Urothelium cell line (cell line): ENCODE results near the gene UQCRC2.
"Not testable (repeated sequence)": the region's sequence is repeated elsewhere in the genome, so short reads cannot be mapped to it uniquely, and the experiment has no call there.

Experiments used
- DNase-seq: peaks from one replicate; pipeline ENCODE4 v3.0.0; 2011; ENCODE audit warnings: low spot score, mixed read lengths
- FAIRE-seq: peaks from 2 replicates; lab custom pipeline; 2011; peaks lifted over from hg19 to GRCh38; lab: Jason Lieb, UNC

UQCRC2 gene

GRCh38 chr16:21980032-21980431, 26.9 kb downstream of the UQCRC2 start:
- no peak for DNase-seq
- FAIRE-seq = no peak

- FAIRE-seq (no peak), DNase-seq (no peak)
These were observed 28.9 kb downstream of the UQCRC2 start for GRCh38 chr16:21982108-21982507.

GRCh38 chr16:21984062-21984461, 30.9 kb downstream of the UQCRC2 start:
- FAIRE-seq (no peak), DNase-seq (no peak)

GRCh38 chr16:21985524-21985923, 32.4 kb downstream of the UQCRC2 start:
- no peak for DNase-seq
- no peak for FAIRE-seq

GRCh38 chr16:21986692-21987246, 33.6 kb downstream of the UQCRC2 start:
- no peak for FAIRE-seq
- DNase-seq = no peak

GRCh38 chr16:21987498-21987897, 34.3 kb downstream of the UQCRC2 start:
- FAIRE-seq (no peak), DNase-seq (no peak)

GRCh38 chr16:21989133-21989532, 36.0 kb downstream of the UQCRC2 start:
- FAIRE-seq = no peak
- DNase-seq = no peak

GRCh38 chr16:21989751-21990150, 36.6 kb downstream of the UQCRC2 start:
- no peak for FAIRE-seq
- DNase-seq = no peak

GRCh38 chr16:21990381-21990944, 37.3 kb downstream of the UQCRC2 start:
- DNase-seq (no peak), FAIRE-seq (no peak)

GRCh38 chr16:21991621-21992020, 38.5 kb downstream of the UQCRC2 start:
- no peak for DNase-seq
- no peak for FAIRE-seq

- FAIRE-seq (no peak), DNase-seq (no peak)
These were observed 41.8 kb downstream of the UQCRC2 start for GRCh38 chr16:21994856-21995465.

- no peak for FAIRE-seq
These were observed 43.9 kb downstream of the UQCRC2 start for GRCh38 chr16:21996923-21997696.

GRCh38 chr16:21997697-21998480, 44.7 kb downstream of the UQCRC2 start:
- FAIRE-seq = no peak
- DNase-seq = no peak

More at GRCh38 chr16:21996923-21997696, 43.9 kb downstream of the UQCRC2 start:
- no peak for DNase-seq

GRCh38 chr16:22001591-22001990, 48.4 kb downstream of the UQCRC2 start:
- FAIRE-seq (no peak), DNase-seq (no peak)

GRCh38 chr16:22002047-22002446, 48.9 kb downstream of the UQCRC2 start:
- not testable (repeated sequence) for DNase-seq, FAIRE-seq

GRCh38 chr16:22003195-22003594, 50.0 kb downstream of the UQCRC2 start:
- no peak for DNase-seq
- FAIRE-seq = no peak

- FAIRE-seq = no peak
- no peak for DNase-seq
These were observed 51.2 kb downstream of the UQCRC2 start for GRCh38 chr16:22004341-22004740.

GRCh38 chr16:22005746-22006145, 52.6 kb downstream of the UQCRC2 start:
- no peak for FAIRE-seq
- no peak for DNase-seq

- DNase-seq = no peak
- FAIRE-seq = no peak
These were observed 53.5 kb downstream of the UQCRC2 start for GRCh38 chr16:22006636-22007035.

GRCh38 chr16:22007159-22007508, 54.0 kb downstream of the UQCRC2 start:
- no peak for DNase-seq
- FAIRE-seq = no peak
